Embryonic facial prominence (tissue), 1 donor: ENCODE data around the gene CXCL16.

Experiments
- DNase-seq: peaks from one replicate; pipeline ENCODE4 v3.0.0-alpha.2; 2016; ENCODE audit errors: extremely low spot score

The CXCL16 gene

GRCh38 chr17:4739122-4740024 lies at the start of gene CXCL16, which contains the start of gene ZMYND15:
Gene CXCL16, minus strand, starts transcription at chr17:4739928. Its CDS starts 589 bp downstream, at chr17:4739339.
Gene ZMYND15, plus strand, starts transcription at chr17:4739833. Its CDS starts 716 bp downstream, at chr17:4740549.
- no peak for DNase-seq

GRCh38 chr17:4788807-4789700 lies 49.3 kb upstream of the CXCL16 start, which contains the start of gene GLTPD2:
Gene GLTPD2, plus strand, starts transcription at chr17:4788964. Its CDS starts 48 bp downstream, at chr17:4789012.
- DNase-seq: no peak

GRCh38 chr17:4788159-4788806 lies 48.6 kb upstream of the CXCL16 start:
- no peak for DNase-seq

DNA sequence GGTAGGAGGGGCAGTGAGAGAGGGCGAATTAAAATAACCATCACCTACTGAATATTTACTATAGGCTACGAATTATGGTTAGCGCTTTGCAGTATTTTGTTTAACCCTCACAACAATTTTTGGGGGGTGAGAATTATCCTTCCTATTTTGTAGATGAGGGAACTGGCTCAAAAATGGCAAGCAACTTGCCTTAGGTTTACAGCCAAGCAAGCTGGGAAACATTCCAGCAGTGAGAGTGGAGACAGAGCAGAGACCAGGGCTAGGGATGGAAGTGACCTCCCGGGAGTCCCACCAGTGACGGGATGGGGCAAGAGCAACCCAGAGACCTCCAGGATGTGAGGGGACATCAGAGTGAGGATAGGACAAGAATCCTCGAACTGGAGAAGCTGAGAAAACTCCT lies 46.8 kb upstream of the CXCL16 start:
- DNase-seq: no peak

DNA sequence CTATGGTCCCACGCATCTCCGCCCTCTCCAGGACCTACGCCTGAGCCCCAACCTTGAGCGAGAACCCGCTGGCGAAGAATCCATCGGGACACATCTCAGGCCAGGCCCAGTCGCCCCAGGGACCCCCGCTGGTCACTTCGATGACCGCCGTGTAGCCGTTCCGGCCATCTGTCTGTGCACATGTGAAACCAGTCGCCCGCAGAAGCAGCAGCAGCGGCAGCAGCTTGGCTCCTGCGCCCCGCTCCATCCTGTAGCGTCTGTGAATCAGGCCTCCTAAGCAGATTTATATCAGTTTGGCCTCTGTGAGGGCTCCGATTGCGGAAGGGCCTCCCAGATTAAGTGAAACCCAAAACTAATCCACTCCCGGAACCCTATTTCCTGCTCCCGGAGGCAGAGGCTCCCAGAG lies 46.4 kb upstream of the CXCL16 start, which contains the start of gene VMO1:
TSS of gene VMO1 (minus strand) at position 259 of the 406 bp plus-strand sequence. CDS start at position 247, 12 bp downstream.
- no peak for DNase-seq

DNA sequence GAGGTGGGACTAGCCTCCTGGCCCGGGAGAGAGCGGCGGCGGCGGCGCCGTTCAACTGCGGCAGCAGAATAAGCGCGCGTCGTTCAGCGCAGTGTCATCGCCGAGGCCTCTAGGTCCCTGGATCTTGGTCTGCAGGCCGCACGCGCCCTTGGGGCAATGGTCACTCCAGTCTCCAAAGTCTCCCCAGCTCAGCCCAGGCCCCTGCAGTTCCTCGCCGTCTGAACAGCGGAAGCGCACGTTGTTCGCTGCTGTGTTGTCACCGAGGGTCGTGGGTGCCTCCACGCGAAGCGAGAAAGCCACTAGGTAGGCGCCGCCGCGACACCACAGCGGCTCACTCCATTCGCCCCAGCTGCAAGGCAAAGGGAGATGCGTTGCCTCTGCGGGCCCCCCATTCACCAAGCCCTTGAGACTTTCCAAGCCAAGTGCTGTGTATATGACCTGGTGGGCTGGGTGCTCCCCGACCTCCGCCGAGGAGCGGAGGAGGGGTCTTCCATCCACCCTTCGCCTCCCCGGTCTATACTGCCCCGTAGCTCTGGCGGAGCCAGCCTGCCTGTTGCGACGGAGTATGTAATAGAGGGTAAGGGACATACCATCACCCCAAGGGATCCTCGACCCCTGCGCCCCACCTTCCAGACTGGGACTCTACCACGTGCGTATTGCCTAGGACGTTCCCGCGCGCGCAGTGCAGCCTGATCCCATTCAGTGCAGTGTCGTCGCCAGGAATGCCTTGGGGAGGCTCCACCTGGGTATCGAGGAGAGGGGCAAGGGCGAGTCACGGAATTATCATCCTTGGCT lies 45.8 kb upstream of the CXCL16 start:
- DNase-seq: no peak

DNA sequence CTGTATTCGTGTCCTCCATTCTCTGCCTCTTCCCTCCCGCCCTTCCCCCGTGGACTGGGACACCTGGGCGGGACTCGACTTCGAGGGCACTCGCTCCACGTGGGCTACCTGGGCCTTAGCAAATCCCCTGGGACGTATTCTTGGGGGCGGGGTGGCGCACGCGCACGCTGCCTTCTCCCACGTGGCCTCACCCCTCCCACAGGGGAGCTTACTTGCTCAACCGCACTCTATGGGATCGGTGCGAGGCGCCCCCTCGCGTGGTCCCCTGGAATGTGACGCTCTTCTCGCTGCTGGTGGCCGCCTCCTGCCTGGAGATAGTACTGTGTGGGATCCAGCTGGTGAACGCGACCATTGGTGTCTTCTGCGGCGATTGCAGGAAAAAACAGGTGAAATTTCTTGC lies 42.9 kb upstream of the CXCL16 start:
- no peak for DNase-seq

- no peak for DNase-seq
Measured at GRCh38 chr17:4780325-4780955, 40.7 kb upstream of the CXCL16 start.

DNA sequence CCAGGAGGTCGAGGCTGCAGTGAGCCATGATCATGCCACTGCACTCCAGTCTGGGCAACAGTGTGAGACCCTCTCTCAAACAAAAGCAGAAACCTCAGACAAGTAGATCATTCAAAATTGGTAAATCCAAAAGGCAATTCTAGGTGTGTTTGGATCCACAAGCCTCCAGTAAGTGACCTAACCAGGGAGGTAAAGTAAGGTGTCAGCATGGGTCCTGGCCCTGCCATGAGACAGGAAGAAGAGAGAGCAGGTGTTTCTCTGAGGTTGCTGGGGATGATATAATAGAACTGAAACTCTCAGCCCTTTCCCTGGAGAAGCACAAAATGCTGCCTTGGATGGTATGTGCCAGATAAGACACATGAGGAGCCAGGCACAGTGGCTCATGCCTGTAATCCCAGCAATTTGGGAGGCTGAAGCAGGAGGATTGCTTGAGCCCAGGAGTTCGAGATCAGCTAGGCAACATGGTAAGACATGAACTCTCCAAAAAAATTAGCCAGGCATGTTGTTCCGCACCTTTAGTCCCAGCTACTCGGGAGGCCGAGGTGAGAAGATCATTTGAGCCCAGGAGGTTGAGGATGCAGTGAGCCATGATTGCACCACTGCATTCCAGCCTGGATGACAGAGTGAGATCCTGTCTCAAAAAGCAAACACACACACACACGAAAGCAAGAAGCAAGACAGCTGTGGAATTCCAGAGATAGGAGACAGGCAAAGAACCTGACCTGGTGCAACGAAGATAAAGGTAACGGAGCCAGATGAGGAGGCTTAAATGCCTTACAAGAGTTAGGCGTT lies 38.4 kb upstream of the CXCL16 start:
- no peak for DNase-seq

DNA sequence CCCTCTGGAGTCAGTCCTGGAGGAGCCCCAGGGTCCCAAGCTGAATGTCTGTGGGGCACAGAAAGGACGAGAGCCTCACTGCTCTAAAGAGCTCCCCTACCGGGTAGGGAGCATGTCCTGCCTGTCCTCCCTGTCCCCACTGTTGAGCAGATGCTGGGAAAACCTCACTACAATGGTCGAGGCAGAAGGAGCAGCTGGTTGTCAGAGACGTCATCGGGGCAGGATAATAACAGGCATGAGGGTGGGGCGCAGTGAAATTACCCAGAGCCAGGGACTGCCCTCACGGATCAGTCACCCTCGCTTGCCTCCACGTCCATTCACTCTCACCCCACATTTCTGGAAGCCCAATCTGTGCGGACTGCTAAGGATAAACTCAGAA lies 32.5 kb upstream of the CXCL16 start:
- DNase-seq: no peak

- no peak for DNase-seq
Measured at GRCh38 chr17:4771519-4772234, 31.9 kb upstream of the CXCL16 start, which contains the start of gene TM4SF5. Gene TM4SF5, plus strand, starts transcription at chr17:4771886. Its CDS starts 37 bp downstream, at chr17:4771923.

DNA sequence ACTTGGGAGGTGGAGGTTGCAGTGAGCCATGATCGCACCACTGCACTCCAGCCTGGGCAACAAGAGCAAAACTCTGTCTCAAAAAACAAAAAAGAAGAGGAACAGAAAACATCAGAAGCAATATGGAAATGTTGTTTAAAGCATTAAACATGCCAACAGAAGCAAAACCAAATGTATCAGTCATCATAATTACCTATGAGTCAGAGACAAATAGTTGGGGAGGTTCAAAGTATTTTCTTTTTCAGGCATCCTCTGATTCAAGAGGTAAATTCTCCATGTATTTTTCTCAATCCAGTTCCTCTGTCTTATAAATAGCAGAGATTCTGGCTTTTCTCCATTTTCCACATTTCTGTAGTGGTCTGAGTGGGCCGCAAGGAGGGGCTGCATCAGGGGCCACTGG lies 29.9 kb upstream of the CXCL16 start:
- no peak for DNase-seq

DNA sequence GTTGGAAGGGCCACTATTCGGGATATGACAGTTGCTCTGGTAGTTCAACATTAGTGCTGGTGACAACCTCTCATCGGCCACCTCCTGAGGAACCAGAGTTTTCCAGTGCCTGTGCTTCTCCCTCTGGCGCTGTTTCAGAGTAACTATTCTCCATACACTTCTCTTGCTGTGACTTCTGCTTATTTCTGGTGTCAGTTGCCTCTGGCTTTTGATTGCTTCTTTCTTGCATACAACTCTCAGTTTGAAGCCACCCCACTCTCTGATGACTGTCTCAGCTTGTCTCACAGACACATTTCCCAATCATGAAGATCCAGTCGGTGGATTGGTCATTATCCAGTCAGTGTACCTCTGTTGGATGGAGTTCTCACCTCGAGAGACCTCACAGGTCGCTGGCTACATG lies 28.6 kb upstream of the CXCL16 start:
- no peak for DNase-seq

DNA sequence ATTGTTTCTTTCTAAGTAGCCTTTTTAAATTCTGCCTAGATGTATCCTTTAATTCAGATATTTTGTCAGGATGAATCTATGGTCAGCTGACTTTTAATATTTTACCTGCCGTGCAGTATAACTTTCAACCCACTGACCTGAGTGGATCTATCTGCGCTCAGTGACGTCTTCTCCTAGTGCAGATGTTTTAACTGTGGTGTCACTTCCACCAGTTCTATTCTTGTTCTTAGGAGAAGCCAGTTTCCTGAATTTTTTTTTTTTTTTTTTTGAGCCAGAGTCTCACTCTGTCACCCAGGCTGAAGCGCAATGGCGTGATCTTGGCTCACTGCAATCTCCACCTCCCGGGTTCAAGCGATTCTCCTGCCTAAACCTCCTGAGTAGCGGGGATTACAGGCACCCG lies 27.0 kb upstream of the CXCL16 start:
- no peak for DNase-seq

DNA sequence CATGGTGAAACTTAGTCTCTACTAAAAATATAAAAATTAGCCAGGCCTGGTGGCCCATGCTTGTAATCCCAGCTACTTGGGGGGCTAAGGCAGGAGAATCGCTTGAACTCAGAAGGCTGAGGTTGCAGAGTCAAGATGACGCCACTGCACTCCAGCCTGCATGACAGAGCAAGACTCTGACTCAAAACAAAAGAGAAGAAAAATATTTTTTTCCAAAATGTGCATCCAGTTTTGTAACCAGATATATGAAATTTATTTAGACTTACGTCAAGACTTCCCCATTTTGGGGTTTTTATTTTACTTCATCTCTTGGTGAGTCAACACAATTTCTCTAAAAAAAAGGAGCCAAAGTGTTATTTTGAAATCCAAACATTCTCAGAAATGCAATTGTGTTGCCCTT lies 26.5 kb upstream of the CXCL16 start:
- DNase-seq: no peak

DNA sequence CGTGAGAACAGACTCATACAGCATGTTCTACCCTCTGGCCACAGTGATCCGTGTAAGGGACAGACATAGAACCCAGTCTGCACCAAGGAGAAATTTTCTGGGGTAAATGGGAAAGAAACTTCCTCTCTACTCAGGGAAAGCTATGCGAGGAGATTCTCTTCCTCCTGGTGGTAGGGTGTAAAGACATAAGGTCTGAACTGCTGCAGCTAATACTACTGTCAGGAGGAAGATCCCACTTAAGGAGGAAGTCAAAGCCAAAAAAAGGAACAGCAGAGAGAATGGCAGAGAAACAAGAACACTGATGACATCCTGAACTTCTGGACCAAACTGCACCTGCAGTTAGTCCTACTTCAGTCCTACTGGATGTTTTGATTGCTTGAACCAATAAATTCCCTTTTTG lies 24.9 kb upstream of the CXCL16 start:
- DNase-seq: no peak

DNA sequence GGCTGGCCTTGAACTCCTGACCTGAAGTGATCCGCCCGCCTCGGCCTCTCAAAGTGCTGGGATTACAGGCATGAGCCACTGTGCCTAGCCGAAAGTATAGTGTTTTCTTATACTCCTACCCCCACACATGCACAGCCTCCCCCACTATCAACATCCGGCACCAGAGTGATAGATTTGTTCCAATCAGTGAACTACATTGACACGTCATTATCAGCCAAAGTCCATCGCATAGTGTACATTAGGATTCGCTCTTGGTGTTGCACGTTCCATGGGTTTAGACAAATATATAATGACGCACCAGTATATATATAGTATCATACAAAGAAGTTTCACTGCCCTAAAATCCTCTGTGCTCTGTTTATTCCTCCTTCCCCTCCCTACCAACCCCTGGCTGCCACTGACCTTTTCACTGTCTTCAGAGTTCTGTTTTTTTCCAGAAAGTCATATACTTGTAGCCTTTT lies 20.1 kb upstream of the CXCL16 start:
- no peak for DNase-seq

DNA sequence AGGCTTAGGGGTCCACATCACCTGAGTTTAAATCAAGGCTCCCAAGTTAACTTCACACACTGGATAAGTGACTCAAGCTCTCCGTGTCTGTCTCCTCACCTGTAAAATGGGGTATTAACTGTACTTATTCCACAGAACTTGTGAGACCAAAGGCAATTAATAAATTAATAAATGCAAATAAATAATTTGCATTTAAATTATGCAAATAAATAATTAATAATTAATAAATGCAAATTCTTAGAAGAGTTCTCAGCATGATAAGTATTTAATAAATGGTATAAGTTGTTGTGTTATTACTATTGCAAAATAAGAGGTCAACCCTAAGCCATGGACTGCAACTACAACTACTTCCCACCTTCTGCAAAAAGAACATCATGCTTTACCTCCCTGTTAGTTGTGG lies 13.7 kb upstream of the CXCL16 start:
- no peak for DNase-seq

DNA sequence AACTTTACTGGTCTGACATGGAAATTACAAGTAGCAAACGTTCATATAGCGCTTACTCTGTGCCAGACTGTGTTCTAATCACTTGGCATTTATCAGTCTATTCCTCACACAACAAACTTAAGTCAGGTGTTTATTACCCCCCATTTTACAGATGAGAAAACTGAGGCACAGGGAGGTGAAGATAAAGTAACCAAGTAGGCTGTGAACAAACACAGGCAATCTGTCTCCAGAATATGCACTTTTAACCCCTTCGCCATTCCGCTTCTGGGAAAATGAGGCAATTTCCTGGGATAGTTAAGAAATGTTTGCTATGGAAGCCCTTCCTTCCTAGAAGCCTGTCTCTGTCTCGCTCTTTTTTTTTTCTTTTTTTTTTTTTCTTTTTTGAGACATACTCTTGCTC lies 12.2 kb upstream of the CXCL16 start:
- no peak for DNase-seq
